Peyer's patch (tissue), 4 donors: ENCODE data around the gene DCLK2.

ENCODE experiments used
- POLR2A ChIP-seq, 2 donors: fragments of 450-650 bp; IDR thresholded peaks; one replicate each; pipeline ENCODE4 v1.5.1; 2017; ENCODE audit warnings: antibody characterized with exemption in 2 of 2, mild to moderate bottlenecking in 2 of 2, moderate library complexity in 2 of 2
- TF ChIP-seq, protein P1 (sequence below), 6 experiments: fragments of 450-650 bp in 4 of 6; fragments of 200-600 bp in 2 of 6; sonication (generic) in 1 of 6; IDR thresholded peaks; one replicate each; pipeline ENCODE4 v1.5.1; 2017 to 2019; ENCODE audit warnings: antibody characterized with exemption in 6 of 6, mild to moderate bottlenecking in 3 of 6, moderate library complexity in 1 of 6

DNA sequence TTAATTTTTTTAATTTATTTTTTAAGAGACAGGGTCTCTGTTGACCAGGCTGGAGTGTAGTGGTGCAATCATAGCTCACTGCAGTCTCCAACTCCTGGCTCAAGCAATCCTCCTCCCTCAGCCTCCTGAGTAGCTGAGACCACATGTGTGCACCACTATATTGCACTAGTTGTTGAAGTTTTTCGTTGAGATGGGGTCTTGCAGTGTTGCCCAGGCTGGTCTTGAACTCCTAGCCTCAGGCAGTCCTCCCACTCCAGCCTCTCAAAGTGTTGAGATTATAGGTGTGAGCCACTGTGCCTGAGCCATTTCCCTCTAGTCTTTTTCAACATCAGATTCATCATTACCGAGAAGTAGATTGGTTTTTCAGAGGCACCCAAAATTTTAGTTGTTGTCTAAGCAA is 165.7 kb downstream of the DCLK2 start:
- TF ChIP-seq, protein P1, sequence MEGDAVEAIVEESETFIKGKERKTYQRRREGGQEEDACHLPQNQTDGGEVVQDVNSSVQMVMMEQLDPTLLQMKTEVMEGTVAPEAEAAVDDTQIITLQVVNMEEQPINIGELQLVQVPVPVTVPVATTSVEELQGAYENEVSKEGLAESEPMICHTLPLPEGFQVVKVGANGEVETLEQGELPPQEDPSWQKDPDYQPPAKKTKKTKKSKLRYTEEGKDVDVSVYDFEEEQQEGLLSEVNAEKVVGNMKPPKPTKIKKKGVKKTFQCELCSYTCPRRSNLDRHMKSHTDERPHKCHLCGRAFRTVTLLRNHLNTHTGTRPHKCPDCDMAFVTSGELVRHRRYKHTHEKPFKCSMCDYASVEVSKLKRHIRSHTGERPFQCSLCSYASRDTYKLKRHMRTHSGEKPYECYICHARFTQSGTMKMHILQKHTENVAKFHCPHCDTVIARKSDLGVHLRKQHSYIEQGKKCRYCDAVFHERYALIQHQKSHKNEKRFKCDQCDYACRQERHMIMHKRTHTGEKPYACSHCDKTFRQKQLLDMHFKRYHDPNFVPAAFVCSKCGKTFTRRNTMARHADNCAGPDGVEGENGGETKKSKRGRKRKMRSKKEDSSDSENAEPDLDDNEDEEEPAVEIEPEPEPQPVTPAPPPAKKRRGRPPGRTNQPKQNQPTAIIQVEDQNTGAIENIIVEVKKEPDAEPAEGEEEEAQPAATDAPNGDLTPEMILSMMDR (IDR thresholded peaks at IDR 0.05), result no peak
- TF ChIP-seq POLR2A (IDR thresholded peaks at IDR 0.05), result no peak
